HepG2 (cell line): ENCODE data around the gene IZUMO4. TPM values are rescaled to one million over a fixed set of nuclear protein-coding genes. Genes with fewer than 3 reads are reported as not detected.

ENCODE experiments used
- AKAP8 ChIP-seq: sonication (generic); formaldehyde crosslinking; IDR thresholded peaks from 2 replicates; pipeline ENCODE4 v1.5.1; 2020; ENCODE audit warnings: mild to moderate bottlenecking, missing genetic modification reagents
- CEBPG ChIP-seq: IDR thresholded peaks from 2 replicates; pipeline ENCODE4 v1.6.1; 2016
- DZIP1 ChIP-seq: sonication (generic); formaldehyde crosslinking; IDR thresholded peaks from 2 replicates; pipeline ENCODE4 v1.5.0; 2020; ENCODE audit warnings: mild to moderate bottlenecking, missing genetic modification reagents
- HNF1B ChIP-seq: sonication (generic); formaldehyde crosslinking; IDR thresholded peaks from 2 replicates; pipeline ENCODE4 v1.5.1; 2020; ENCODE audit warnings: mild to moderate bottlenecking, moderate library complexity, missing genetic modification reagents
- NAIF1 ChIP-seq: sonication (generic); formaldehyde crosslinking; IDR thresholded peaks from 2 replicates; pipeline ENCODE4 v1.5.0; 2020; ENCODE audit warnings: mild to moderate bottlenecking, missing genetic modification reagents, borderline replicate concordance
- RAD51 ChIP-seq: fragments of 450-650 bp; IDR thresholded peaks from 2 replicates; pipeline ENCODE4 v1.6.1; 2016; ENCODE audit warnings: borderline replicate concordance
- RNF2 ChIP-seq: fragments of 450-650 bp; conservative IDR thresholded peaks from 2 replicates; pipeline ENCODE4 v1.6.1; 2016; ENCODE audit warnings: low read depth
- SMAD9 ChIP-seq: sonication (generic); formaldehyde crosslinking; IDR thresholded peaks from 2 replicates; pipeline ENCODE4 v1.5.1; 2020; ENCODE audit warnings: mild to moderate bottlenecking, missing genetic modification reagents
- STAG1 ChIP-seq: sonication (generic); formaldehyde crosslinking; IDR thresholded peaks from 2 replicates; pipeline ENCODE4 v1.4.0; 2020; ENCODE audit warnings: missing genetic modification reagents
- THYN1 ChIP-seq: sonication (generic); formaldehyde crosslinking; IDR thresholded peaks from 2 replicates; pipeline ENCODE4 v1.8.1; 2023; ENCODE audit warnings: low read depth, mild to moderate bottlenecking, moderate library complexity, missing genetic modification reagents, borderline replicate concordance
- TMF1 ChIP-seq: sonication (generic); formaldehyde crosslinking; IDR thresholded peaks from 2 replicates; pipeline ENCODE4 v1.8.1; 2022; ENCODE audit warnings: low read depth, missing genetic modification reagents
- ZNF12 ChIP-seq: sonication (generic); formaldehyde crosslinking; IDR thresholded peaks from 2 replicates; pipeline ENCODE4 v1.5.0; 2020; ENCODE audit warnings: missing genetic modification reagents
- ZNF124 ChIP-seq: sonication (generic); formaldehyde crosslinking; IDR thresholded peaks from 2 replicates; pipeline ENCODE4 v1.4.0; 2020; ENCODE audit warnings: missing genetic modification reagents
- ZNF251 ChIP-seq: sonication (generic); formaldehyde crosslinking; IDR thresholded peaks from 2 replicates; pipeline ENCODE4 v1.9.0; 2021; ENCODE audit warnings: mild to moderate bottlenecking, missing genetic modification reagents
- ZNF589 ChIP-seq: sonication (generic); formaldehyde crosslinking; conservative IDR thresholded peaks from 2 replicates; pipeline ENCODE4 v1.8.0; 2022; ENCODE audit warnings: mild to moderate bottlenecking, moderate library complexity, missing genetic modification reagents
- ZNF878 ChIP-seq: sonication (generic); formaldehyde crosslinking; IDR thresholded peaks from 2 replicates; pipeline ENCODE4 v1.8.1; 2023; ENCODE audit warnings: mild to moderate bottlenecking, missing genetic modification reagents, moderate library complexity
- ZSCAN12 ChIP-seq: sonication (generic); formaldehyde crosslinking; IDR thresholded peaks from 2 replicates; pipeline ENCODE4 v1.9.0; 2021; ENCODE audit warnings: mild to moderate bottlenecking, missing genetic modification reagents
- polyA plus RNA-seq, 8 experiments: library from polyadenylated mRNA; depleted of rRNA in 3 of 8; stranded (reverse) in 7 of 8; unstranded in 1 of 8; fragments of >200 nt; fragmentation: Illumina TruSeq in 4 of 8; extraction: Trizol in 4 of 8; gene quantifications; 2 replicates each; pipeline versions ENCODE4 v1.2.1 to v1.2.3, GENCODE V29; 2011 to 2016; ENCODE audit warnings: low read depth in 4 of 8, missing spikeins in 1 of 8, mixed read lengths in 1 of 8; ENCODE audit not compliant: insufficient read depth in 1 of 8
- total RNA-seq, 5 experiments: library from RNA; depleted of rRNA; stranded (reverse); fragments of >200 nt; fragmentation: Illumina TruSeq; extraction: Trizol; gene quantifications; 2 replicates each; pipeline ENCODE4 v1.2.3, GENCODE V29; 2016; ENCODE audit warnings: low read depth in 1 of 5

IZUMO4 gene
- total and polyA plus RNA-seq, 2 of the 13 experiments (the other 11 are each of a cell fraction or from before 2014, with no cell fraction given): 0.77 to 3.9 TPM

- no peak; the same call in 1 of the 2 replicates for TF ChIP-seq RNF2
- TF ChIP-seq DZIP1: no peak
- TF ChIP-seq TMF1 (CRISPR knock-in tag): no peak
- TF ChIP-seq ZNF124 (CRISPR knock-in tag): 0 out of 2 replicates have a peak, but pooled peaks have one; percentile 19
- TF ChIP-seq STAG1: no peak
- TF ChIP-seq HNF1B (CRISPR knock-in tag): peak; percentile 72; the same call in 1 of the 2 replicates
- TF ChIP-seq NAIF1 (CRISPR knock-in tag): no peak
- no peak for TF ChIP-seq CEBPG (CRISPR knock-in tag)
- no peak for TF ChIP-seq ZNF589 (CRISPR knock-in tag)
- TF ChIP-seq ZSCAN12 (CRISPR knock-in tag): no peak
- no peak for TF ChIP-seq ZNF12 (CRISPR knock-in tag)
- no peak for TF ChIP-seq THYN1 (CRISPR knock-in tag)
- no peak for TF ChIP-seq SMAD9 (CRISPR knock-in tag)
- no peak for TF ChIP-seq AKAP8 (CRISPR knock-in tag)
- no peak for TF ChIP-seq ZNF878 (CRISPR knock-in tag)
- no peak for TF ChIP-seq RAD51
- TF ChIP-seq ZNF251 (CRISPR knock-in tag): no peak
- TF ChIP-seq, all 625 proteins: peak for 196
Observed at GRCh38 chr19:2050991-2051772, 45.5 kb upstream of the IZUMO4 start, which contains the start of gene MKNK2 (continued).
